A549 (cell line): ENCODE results near the gene KRT7.

ENCODE experiments used
- CBX8 ChIP-seq: fragments of 200-600 bp; sonication (generic); IDR thresholded peaks from 2 replicates; pipeline ENCODE4 v1.6.1; 2016
- MAX ChIP-seq: IDR thresholded peaks from 2 replicates; pipeline ENCODE4 v1.6.1; 2012
- NFE2L2 ChIP-seq: fragments of 150-350 bp; conservative IDR thresholded peaks from 2 replicates; pipeline ENCODE4 v1.6.1; 2014; ENCODE audit warnings: low read length
- POLR2A ChIP-seq: IDR thresholded peaks from 2 replicates; pipeline ENCODE4 v1.6.1; 2012; ENCODE audit warnings: mild to moderate bottlenecking, low read length
- RNF2 ChIP-seq: fragments of 200-600 bp; sonication (generic); IDR thresholded peaks from 2 replicates; pipeline ENCODE4 v1.6.1; 2016; ENCODE audit warnings: low read depth, mild to moderate bottlenecking, antibody characterized with exemption, moderate library complexity, borderline replicate concordance
- SMC3 ChIP-seq: fragments of >200 bp; sonication (Bioruptor Twin); formaldehyde crosslinking; IDR thresholded peaks from 3 replicates; pipeline ENCODE4 v1.6.1; 2018; ENCODE audit warnings: inconsistent platforms
- TF ChIP-seq, protein P1 (sequence below): fragments of >200 bp; sonication (Bioruptor Twin); formaldehyde crosslinking; IDR thresholded peaks from 3 replicates; pipeline ENCODE4 v1.5.1; 2016

- TF ChIP-seq MAX (no peak; the same call in 1 of the 2 replicates), NFE2L2 (no peak), RNF2 (no peak), CBX8 (no peak), SMC3 (no peak), POLR2A (no peak)
- TF ChIP-seq, protein P1, sequence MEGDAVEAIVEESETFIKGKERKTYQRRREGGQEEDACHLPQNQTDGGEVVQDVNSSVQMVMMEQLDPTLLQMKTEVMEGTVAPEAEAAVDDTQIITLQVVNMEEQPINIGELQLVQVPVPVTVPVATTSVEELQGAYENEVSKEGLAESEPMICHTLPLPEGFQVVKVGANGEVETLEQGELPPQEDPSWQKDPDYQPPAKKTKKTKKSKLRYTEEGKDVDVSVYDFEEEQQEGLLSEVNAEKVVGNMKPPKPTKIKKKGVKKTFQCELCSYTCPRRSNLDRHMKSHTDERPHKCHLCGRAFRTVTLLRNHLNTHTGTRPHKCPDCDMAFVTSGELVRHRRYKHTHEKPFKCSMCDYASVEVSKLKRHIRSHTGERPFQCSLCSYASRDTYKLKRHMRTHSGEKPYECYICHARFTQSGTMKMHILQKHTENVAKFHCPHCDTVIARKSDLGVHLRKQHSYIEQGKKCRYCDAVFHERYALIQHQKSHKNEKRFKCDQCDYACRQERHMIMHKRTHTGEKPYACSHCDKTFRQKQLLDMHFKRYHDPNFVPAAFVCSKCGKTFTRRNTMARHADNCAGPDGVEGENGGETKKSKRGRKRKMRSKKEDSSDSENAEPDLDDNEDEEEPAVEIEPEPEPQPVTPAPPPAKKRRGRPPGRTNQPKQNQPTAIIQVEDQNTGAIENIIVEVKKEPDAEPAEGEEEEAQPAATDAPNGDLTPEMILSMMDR, result no peak
These were observed 43.5 kb upstream of the KRT7 start for GRCh38 chr12:52189376-52190174.
